HG03097 (cell line): ENCODE measurements around the gene ITGAX.

Experiments used
- ATAC-seq: cut with Tn5 transposase; IDR thresholded peaks from one replicate; pipeline ENCODE4 v1.9.1; 2021; ENCODE audit not compliant: unreplicated experiment, low FRiP score

Gene ITGAX

DNA sequence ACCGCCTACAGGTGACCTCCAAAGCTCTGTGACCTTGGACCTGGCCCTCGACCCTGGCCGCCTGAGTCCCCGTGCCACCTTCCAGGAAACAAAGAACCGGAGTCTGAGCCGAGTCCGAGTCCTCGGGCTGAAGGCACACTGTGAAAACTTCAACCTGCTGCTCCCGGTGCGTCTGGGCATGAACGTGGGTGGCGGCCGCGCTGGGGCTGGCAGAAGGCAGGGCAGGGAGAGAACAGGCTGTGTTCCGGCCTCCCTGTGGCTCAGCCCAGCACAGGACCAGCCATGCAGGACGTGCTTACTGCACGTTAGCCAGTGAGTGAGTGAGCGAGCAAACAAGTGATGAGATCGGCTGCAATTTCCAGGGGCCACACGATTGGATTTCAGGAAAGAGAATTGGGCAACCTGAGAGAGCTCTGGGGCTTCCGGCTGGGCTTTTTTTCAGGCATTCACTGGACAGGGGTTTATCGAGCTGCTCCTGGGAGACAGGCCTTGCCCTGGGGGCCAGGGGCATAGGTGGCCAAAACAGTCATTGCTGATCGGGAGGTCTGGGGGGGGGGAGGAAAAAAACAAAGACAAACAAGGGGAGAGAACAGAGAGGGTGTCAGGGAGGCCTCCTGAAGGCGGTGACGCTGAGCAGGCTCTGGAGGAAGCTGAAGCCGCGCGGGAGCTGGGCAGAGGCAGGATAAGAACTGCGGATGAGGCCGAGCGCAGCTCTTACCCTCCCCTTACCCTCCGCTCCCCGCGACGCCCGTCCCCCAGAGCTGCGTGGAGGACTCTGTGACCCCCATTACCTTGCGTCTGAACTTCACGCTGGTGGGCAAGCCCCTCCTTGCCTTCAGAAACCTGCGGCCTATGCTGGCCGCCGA lies 16.9 kb downstream of the ITGAX start:
- ATAC-seq = no peak

DNA sequence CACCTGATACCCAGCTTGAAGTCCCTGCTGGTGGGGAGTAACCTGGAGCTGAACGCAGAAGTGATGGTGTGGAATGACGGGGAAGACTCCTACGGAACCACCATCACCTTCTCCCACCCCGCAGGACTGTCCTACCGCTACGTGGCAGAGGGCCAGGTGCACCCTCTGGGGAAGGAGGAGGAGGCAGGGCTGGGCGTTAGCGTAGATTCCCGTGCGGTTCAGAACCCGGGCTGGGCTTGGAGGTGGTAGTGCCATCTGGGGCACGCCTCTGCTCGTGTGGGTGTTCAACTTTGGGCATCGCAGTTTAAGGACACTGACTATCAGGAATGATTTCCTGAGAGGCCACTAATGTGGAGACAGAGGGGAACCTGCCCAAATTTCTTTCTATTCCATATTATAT lies 18.3 kb downstream of the ITGAX start:
- no peak for ATAC-seq

DNA sequence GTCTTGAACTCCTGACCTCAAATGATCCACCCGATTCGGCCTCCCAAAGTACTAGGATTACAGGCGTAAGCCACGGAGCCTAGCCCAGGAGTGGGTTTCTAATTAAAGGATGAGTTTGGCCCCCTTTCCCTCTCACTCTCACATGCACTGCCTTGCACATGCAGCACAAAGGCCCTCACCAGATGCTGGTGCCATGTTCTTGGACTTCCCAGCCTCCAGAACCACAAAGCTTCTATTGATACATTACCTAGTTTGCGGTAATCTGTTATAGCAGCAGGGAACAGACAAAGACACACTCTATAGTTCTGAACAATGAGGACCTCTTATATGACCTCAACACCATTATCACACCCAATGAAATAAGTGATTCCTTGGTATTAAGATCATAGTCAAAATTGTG lies 20.3 kb downstream of the ITGAX start:
- no peak for ATAC-seq

DNA sequence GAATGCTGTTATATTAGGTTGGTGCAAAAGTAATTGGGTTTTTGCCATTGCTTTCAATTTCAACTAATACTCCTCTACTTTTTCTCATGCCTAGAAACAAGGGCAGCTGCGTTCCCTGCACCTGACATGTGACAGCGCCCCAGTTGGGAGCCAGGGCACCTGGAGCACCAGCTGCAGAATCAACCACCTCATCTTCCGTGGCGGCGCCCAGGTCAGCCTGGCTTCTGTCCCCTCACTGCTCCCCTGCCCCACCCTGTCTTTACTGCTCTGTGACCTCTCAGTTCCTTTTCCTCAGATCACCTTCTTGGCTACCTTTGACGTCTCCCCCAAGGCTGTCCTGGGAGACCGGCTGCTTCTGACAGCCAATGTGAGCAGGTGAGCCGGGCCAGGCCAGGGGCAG lies 21.7 kb downstream of the ITGAX start:
- no peak for ATAC-seq

DNA sequence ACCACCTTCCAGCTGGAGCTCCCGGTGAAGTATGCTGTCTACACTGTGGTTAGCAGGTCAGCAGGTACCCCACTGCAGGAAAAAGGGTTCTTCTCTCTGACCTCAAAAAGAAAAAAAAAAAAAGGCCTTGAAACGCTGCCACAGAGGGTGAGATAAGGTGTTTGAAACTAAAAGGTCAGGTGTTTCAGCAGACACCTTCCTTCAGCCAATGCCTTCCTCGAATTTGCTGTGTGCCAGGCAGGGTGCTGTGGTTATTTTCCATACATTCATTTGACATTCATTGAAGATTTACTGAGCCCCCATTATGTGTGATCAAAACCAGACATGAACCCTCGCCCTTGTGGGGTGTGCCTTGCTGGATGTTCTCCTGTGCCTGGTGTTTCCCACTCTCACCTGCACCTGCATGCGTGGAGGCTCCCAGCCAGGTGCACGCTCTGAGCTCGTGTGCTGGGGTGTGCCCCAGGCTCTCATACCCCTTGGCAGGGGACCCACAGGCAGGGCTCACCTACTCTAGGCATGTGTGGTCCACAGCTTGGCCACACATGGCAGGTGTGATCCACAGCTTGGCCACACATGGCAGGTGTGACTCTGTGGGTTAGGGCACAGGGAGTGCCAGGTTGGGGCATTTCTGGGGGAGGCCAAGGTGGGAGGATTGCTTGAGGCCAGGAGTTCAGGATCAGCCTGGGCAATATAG lies 22.4 kb downstream of the ITGAX start:
- ATAC-seq = no peak

DNA sequence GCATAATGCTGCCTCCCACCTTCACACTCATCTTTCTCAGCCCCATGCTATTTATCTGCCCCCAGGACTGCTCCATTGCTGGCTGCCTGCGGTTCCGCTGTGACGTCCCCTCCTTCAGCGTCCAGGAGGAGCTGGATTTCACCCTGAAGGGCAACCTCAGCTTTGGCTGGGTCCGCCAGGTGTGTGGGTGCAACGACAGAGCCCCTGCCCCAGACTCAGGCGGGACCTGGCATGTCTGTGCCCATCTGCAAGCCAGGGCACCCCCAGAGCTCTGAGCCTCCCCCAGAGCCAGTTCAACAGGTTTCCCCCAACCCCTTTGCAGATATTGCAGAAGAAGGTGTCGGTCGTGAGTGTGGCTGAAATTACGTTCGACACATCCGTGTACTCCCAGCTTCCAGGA lies 25.2 kb downstream of the ITGAX start:
- no peak for ATAC-seq

DNA sequence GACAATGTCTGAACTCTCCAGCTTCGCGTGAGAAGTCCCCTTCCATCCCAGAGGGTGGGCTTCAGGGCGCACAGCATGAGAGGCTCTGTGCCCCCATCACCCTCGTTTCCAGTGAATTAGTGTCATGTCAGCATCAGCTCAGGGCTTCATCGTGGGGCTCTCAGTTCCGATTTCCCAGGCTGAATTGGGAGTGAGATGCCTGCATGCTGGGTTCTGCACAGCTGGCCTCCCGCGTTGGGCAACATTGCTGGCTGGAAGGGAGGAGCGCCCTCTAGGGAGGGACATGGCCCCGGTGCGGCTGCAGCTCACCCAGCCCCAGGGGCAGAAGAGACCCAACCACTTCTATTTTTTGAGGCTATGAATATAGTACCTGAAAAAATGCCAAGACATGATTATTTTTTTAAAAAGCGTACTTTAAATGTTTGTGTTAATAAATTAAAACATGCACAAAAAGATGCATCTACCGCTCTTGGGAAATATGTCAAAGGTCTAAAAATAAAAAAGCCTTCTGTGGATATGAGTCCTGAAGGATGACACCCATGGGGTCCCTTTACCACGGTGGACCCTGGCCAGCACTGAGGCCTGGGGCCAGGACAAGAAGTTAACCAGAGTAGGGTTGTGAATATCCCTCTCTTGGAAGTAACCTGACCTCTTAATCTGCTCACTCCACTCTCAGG lies 27.6 kb downstream of the ITGAX start:
- no peak for ATAC-seq

DNA sequence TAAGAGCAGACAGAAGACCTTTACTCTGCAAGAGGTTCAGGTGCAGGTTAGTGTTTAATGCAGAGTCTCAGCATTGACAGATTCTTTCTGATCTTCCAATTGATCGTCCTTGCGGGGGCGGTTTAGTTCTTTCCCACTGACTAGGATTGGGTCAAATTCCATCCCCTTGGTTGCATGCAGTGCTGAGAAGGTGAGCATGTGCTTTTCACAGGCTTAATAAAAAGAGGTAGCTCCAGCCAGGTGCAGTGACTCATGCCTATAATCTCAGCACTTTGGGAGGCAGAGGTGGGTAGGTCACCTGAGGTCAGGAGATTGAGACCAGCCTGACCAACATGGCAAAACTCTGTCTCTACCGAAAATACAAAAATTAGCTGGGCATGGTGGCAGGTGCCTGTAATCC lies 30.7 kb downstream of the ITGAX start:
- no peak for ATAC-seq

DNA sequence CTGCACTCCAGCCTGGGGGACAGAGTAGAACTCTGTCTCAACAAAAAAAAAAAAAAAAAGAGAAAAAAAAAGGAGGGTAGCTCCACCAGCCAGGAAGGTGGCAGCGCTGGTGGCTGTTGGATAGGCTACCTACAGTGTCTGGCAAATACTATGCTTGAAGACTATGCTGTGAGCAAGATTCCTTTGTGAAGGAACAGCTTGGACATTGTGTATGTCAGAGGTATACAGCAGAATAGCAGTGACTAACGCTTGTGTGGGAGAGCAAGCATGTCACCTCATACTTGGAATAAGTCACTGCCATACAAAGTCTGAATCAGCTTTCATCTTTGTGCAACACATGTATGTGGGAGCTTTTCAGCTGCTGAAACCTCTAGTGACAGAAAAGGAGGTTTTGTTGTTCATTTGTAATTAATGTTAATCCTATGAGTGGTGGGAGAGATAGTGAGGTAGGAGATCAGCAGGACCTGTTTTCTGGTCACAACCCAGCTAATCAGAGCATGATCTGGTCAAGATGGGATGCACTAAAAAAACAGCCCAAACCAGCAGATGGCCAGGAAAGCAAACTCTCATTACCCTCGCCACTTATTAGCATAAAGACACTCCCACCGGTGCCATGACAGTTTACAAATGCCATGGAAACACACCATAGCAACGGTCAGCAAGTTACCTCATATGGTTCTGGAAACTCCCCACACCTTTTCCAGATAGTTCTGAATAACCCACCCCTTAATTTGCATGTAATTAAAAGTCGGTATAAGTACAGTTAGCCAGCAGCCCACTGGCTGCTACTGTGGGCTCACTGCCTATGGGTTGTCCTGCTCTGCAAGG lies 31.4 kb downstream of the ITGAX start:
- no peak for ATAC-seq

DNA sequence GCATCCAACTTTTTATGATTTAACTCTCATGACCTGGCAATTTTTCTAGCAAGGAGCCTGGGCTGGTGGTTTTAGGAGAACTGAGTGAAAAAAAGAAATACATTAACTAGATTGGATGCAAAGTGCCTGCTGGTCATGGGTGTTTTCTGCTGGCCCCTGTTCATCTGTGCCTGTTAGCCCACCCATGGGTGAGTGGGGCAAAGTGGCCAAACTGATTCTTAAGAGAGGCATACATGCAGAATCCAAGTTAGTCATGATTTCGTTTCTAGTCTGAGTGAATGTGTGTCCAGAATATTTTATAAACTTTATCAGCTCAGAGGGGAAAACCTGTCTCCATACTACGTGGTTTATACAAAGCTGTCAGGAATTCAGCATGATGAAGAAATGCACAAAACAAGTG lies 33.6 kb downstream of the ITGAX start:
- no peak for ATAC-seq

DNA sequence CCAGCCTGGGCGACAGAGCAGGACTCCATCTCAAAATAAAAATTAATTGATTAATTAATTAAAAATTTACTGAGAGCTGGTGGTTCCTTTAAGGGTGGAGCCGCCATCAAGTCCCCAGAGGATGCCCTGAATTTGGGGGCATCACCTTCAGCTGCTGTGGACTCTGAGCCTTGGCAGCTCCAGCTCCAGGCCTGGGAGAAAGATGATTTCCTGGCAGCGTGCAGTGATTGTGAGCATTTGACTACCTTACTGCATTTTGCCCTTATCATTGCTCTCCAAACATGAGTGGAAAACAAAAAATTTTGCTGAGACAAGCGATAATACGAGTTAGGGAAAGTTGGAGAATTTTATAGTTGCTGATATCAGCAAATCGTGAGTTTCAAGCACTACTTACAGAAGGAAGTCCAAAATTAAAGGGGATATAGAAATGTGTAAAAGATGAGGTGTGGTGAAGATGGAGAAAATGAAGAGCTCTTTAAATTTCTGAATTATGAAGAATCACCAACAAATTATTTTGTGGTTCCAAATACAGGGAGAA lies 35.6 kb downstream of the ITGAX start:
- no peak for ATAC-seq

DNA sequence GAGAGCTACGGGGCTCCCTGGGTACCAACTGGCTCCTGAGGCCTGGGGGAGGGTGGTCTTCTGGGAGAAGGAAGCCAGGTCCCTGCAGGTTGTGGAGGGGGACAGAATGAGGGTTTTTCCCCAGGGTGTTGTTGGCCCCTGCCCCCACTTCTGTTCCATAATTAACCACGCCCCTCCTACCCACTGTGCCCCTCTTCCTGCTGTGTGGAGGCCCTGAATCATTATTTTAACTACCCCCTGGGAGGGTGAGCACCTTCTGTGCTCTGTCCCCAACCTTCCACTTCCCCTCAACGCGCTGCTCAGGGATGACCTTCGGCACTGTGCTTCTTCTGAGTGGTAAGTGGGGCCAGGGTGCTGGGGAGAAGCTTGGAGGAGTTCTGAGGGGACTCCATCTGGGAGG lies 38.1 kb downstream of the ITGAX start, which contains the start of gene ITGAD:
ITGAD (plus strand) TSS at position 280 of the 400 bp plus-strand sequence; CDS start at position 306, 26 bp downstream.
- no peak for ATAC-seq

DNA sequence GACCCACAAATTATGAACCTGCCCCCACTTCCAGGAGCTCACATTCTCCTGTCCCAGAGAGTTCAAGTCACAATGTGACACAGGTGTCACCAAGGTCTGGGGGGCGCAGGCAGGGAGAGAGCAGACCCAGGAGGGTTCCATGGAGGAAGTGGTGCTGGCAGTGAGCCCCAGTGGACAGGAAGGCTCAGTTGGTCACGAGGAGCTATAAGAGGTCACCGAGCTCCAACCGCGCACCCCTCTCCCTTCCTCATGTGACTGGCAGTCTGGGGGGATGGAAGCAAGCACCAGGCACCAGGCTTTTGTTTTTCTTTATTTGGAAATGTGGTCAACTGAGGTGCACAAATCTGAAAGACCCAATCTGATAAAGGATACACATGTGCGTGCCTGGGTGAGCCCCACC lies 40.7 kb downstream of the ITGAX start:
- ATAC-seq = no peak

DNA sequence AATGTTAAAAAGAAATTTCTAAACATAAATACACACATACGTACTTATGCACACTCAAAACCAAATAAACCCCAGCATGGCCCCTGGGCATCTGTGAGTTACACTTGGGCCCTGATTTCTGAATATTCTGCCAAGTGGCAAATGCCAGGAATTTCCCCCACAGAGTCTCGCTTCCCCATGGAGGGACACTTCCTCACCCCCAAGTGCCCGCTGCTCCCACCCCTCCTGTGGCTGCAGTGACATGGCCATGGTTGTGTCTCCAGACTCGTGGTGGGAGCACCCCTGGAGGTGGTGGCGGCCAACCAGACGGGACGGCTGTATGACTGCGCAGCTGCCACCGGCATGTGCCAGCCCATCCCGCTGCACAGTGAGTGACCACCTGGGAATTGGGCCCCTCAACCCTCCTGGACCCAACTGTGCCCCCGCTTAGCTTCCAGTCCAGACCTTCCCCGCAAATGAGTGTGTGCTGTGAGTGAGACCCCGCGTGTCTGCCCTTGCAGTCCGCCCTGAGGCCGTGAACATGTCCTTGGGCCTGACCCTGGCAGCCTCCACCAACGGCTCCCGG lies 42.2 kb downstream of the ITGAX start:
- no peak for ATAC-seq

DNA sequence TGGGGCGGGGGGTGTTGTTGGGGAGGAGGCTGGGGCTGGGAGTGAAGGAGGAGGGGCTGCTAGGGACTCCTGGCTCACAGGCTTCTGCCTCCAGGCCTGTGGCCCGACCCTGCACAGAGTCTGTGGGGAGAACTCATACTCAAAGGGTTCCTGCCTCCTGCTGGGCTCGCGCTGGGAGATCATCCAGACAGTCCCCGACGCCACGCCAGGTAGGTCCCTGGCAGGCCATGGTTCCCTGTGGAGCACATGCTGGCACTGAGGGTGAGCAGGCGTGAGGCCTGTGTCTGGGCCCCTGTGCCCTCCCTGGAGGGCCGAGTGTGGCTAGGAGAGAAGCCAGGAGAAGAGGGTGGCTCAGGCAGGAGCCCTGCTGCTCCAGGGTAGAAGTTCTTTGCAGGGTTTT lies 42.7 kb downstream of the ITGAX start:
- ATAC-seq = no peak

DNA sequence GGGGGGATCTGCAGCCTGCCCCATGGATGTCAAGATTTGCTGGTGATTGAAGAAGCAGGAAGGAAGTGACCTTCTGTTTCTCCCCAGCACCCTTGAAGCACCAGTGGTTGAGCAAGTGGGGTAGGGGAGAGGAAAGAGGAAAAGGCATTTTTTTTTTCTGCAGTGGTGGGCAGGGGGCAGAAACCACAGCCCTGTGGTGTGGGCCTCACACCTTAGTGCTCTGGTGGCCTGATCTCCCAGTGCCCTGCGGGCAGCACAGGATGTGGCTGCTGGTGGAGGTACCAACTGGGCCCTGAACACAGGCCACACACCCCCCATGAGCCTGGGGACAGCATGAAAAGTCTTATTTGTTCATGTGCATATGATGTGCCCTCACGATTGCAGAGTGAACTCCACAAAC lies 45.2 kb downstream of the ITGAX start:
- no peak for ATAC-seq

DNA sequence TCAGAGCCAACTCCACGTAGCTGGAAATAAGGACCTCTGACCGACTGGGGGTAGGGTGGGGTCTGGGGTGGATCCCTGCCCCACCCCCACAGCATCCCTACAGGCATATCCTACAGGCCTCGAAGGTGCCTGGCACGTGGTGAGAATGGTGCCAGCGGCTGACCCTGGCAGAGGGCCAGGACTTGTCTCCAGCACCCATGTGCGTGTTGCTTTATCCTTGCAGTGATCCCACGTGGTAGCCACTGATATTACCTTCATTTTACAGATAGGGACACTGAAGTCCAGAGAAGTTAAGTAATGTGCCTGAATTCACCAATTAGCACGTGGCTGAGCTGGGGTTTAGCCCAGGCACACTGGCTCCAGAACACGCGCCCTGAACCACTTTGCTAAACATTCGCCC lies 46.5 kb downstream of the ITGAX start:
- ATAC-seq = no peak

DNA sequence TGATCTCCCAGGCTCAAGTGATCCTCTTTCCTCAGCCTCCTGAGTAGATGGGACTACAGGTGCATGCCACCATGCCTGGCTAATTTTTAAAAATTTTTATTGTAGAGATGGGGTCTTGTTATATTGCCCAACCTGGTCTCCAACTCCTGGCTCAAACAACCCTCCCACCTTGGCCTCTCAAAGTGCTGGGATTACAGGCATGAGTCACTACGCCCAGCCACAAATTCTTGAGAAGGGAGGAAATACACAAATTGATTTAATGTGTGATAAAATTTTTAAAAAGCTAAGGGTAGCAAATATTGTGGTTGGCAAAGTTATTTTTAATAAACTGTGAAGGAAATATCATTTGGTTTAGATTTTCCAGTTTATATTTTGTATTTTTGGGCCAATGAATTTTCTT lies 47.7 kb downstream of the ITGAX start:
- no peak for ATAC-seq

DNA sequence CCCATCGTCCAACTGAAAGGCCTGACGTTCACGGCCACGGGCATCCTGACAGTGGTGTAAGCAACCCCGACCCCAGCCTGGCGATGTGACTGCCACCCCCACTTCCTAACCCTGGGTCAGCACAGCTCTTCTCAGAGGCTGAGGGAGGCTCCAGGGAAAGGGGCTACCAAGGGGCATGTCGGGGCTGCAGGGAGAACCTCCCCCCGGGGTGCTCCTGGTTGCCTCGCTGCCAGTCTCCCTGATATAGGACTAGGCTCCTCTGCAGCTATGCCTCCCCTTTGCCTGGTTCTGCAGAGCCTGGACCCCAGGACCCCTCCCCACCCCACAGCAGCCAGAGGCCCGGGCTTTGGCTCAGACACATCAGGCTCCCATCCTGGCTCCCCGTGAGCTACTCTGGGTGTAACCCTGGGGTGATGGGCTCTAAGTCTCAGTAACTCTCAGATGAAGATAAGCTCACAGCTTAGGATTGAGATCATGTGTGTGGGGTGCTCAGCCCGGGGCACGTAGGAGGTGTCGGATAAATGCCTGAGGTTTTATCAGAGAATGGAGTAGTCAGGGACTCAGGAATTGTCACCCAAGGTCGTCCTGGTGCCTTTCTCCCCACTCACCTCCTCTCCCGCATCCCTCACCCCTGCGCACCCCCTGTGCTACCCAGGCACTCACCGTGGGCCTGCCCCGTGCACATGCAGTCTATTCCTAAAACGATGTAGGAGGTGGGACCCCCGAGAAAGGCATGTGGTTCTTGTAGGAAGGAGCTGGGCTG lies 48.8 kb downstream of the ITGAX start:
- no peak for ATAC-seq
